ENCODE measurements around the gene CMC4.

CMC4 gene, protein sequence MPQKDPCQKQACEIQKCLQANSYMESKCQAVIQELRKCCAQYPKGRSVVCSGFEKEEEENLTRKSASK

DNA sequence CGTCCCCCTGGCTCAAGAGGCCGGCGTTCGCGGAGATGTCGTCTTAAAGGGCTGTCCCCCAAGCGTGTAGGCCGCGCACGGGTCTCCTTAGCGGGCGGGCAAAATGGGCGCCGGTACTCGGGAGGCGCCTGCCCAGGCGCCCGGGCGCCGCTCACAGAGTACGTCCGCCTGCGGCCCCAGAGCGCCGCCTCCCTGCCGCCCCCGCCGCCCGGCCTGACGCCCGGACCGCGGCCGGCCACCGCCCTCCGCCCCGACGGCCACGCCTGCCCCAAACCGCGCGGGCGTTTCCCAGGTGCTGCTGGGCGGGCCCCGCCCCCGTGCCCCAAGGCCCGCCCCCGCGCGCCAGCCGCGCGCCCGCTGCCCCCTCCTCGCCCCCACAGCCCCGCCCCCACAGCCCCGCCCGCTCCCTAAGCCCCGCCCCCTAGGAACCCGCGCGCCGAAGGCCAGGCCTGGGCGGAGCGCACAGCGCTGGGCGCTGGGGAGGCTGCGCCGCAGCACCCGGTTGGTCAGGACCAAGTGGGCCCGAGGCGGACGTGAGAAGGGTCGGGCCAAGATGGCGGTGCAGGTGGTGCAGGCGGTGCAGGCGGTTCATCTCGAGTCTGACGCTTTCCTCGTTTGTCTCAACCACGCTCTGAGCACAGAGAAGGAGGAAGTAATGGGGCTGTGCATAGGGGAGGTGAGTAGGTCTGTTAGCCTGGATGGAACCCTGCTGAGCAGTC, at the start of gene CMC4, which contains the start of the genes BRCC3 and MTCP1:
Gene CMC4, minus strand, starts transcription at position 162 of the 719 bp plus-strand sequence. CDS start 7,113 bp downstream, outside the sequence.
Gene BRCC3, plus strand, starts transcription at position 534 of the 719 bp plus-strand sequence. Its CDS starts 20 bp downstream, at position 554.
Gene MTCP1, minus strand, starts transcription at position 162 of the 719 bp plus-strand sequence. CDS start 5,126 bp downstream, outside the sequence.
- DNase-seq (ENCODE audit: extremely low spot score) = peak; percentile 89
- CTCF ChIA-PET = interaction anchor here (1.0 kb wide), 2 partner anchors 44 to 153 kb away, joined by 3 read pairs; partner anchors contain the start of gene FUNDC2
- TF ChIP-seq, protein P1, sequence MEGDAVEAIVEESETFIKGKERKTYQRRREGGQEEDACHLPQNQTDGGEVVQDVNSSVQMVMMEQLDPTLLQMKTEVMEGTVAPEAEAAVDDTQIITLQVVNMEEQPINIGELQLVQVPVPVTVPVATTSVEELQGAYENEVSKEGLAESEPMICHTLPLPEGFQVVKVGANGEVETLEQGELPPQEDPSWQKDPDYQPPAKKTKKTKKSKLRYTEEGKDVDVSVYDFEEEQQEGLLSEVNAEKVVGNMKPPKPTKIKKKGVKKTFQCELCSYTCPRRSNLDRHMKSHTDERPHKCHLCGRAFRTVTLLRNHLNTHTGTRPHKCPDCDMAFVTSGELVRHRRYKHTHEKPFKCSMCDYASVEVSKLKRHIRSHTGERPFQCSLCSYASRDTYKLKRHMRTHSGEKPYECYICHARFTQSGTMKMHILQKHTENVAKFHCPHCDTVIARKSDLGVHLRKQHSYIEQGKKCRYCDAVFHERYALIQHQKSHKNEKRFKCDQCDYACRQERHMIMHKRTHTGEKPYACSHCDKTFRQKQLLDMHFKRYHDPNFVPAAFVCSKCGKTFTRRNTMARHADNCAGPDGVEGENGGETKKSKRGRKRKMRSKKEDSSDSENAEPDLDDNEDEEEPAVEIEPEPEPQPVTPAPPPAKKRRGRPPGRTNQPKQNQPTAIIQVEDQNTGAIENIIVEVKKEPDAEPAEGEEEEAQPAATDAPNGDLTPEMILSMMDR (IDR thresholded peaks at IDR 0.05; ENCODE audit: control extremely low read depth, extremely low read depth, low read depth, missing control alignments) = peak; percentile 9
- POLR2A ChIA-PET = no interaction called here

- TF ChIP-seq, protein P1 (IDR thresholded peaks at IDR 0.05; ENCODE audit: control extremely low read depth, extremely low read depth, low read depth, missing control alignments) = no peak
- no peak for DNase-seq (ENCODE audit: extremely low spot score)
- CTCF ChIA-PET = interaction anchor here (0.8 kb wide), 1 partner anchor 11 kb away, joined by 3 read pairs; no protein-coding TSS in a partner anchor
- POLR2A ChIA-PET = no interaction called here
Measured at GRCh38 chrX:155115174-155115819, 44.4 kb upstream of the CMC4 start.

DNA sequence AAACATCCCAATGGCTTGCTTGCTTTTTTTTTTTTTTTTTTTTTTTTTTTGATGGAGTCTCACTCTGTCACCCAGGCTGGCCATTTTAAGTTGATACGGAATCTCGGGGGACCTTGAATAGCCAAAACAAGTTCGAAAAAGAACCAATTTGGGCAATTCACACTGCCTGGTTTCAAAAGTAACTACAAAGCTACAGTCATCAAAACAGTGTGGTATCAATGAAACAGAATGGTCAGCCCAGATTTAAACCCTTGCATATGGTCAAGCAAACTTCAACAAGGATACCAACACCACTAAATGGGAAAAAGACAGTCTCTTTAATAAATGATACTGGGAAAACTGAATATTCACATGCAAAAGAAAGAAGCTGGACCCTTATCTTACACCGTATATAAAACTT, 42.2 kb upstream of the CMC4 start:
- TF ChIP-seq, protein P1 (IDR thresholded peaks at IDR 0.05; ENCODE audit: control extremely low read depth, extremely low read depth, low read depth, missing control alignments) = no peak
- ChIA-PET POLR2A (no interaction called here), CTCF (no interaction called here)
- DNase-seq (ENCODE audit: extremely low spot score) = no peak

DNA sequence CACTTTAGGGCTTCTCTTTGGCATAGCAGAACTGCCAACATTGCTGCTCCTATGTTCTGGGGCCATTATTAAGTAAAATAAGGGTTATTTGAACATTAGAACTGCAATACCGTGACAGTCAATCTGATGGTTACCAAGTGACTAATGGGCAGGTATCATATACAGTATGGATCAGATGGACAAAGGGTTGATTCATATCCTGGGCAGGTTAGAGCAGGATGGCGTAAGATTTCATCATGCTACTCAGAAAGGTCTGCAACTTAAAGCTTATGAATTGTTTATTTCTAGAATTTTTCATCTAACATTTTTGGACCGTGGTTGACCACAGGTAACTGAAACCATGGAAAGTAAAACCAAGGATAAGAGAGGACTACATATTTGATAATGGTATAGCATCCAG, 41.2 kb upstream of the CMC4 start:
- ChIA-PET POLR2A (no interaction called here), CTCF (no interaction called here)
- TF ChIP-seq, protein P1 (IDR thresholded peaks at IDR 0.05; ENCODE audit: control extremely low read depth, extremely low read depth, low read depth, missing control alignments) = no peak

GRCh38 chrX:155108427-155108826, 37.5 kb upstream of the CMC4 start:
- TF ChIP-seq, protein P1 (IDR thresholded peaks at IDR 0.05; ENCODE audit: control extremely low read depth, extremely low read depth, low read depth, missing control alignments) = no peak
- ChIA-PET POLR2A (no interaction called here), CTCF (interaction anchor here (1.6 kb wide), 1 partner anchor 14 kb away, joined by 6 read pairs; no protein-coding TSS in a partner anchor)
- DNase-seq (ENCODE audit: extremely low spot score) = no peak

More for the DNA sequence above, 41.2 kb upstream of the CMC4 start:
- no peak for DNase-seq (ENCODE audit: extremely low spot score)

DNA sequence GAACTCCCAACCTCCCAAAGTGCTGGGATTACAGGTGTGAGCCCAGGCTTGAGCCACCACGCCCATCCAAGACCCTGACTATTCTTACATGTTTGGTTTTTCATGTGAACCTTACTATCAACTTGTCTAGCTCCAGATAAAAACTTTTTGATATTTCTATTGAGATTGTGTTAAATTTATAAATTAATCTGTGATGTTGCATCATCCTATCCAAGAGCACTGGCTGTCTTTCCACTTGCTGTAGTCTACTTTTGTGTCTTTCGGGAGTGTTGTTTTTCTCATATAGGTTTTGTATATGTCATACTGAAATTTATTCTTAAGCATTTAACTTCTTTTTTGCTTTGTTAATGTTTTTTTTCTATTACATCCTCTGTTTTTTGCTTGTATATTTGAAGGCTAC, 35.0 kb upstream of the CMC4 start:
- ChIA-PET CTCF (interaction anchor here (3.0 kb wide), 1 partner anchor 11 kb away, joined by 16 read pairs; no protein-coding TSS in a partner anchor), POLR2A (no interaction called here)
- DNase-seq (ENCODE audit: extremely low spot score) = no peak
- TF ChIP-seq, protein P1 (IDR thresholded peaks at IDR 0.05; ENCODE audit: control extremely low read depth, extremely low read depth, low read depth, missing control alignments) = no peak
